ENCODE results near the gene GRIP2. TPM values are rescaled to one million over a fixed set of nuclear protein-coding genes. Genes with fewer than 3 reads are reported as not detected.

The GRIP2 gene
- total and polyA plus RNA-seq, 9 of the 15 experiments (the other 6 are each of a cell fraction or from before 2014, with no cell fraction given) = 0.01 TPM; not detected in 7

GRCh38 chr3:14439501-14440167, 100.5 kb downstream of the GRIP2 start (continued):
- TF ChIP-seq, protein P1, sequence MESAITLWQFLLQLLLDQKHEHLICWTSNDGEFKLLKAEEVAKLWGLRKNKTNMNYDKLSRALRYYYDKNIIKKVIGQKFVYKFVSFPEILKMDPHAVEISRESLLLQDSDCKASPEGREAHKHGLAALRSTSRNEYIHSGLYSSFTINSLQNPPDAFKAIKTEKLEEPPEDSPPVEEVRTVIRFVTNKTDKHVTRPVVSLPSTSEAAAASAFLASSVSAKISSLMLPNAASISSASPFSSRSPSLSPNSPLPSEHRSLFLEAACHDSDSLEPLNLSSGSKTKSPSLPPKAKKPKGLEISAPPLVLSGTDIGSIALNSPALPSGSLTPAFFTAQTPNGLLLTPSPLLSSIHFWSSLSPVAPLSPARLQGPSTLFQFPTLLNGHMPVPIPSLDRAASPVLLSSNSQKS (CRISPR knock-in tag; IDR thresholded peaks at IDR 0.05) = no peak
- no peak for TF ChIP-seq NR2C2 (CRISPR knock-in tag; IDR thresholded peaks at IDR 0.05)
- TF ChIP-seq NR2C2 (tag; IDR thresholded peaks at IDR 0.05) = 0 out of 2 replicates have a peak, but pooled peaks have one; percentile 16
- TF ChIP-seq, protein P2, sequence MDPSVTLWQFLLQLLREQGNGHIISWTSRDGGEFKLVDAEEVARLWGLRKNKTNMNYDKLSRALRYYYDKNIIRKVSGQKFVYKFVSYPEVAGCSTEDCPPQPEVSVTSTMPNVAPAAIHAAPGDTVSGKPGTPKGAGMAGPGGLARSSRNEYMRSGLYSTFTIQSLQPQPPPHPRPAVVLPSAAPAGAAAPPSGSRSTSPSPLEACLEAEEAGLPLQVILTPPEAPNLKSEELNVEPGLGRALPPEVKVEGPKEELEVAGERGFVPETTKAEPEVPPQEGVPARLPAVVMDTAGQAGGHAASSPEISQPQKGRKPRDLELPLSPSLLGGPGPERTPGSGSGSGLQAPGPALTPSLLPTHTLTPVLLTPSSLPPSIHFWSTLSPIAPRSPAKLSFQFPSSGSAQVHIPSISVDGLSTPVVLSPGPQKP (CRISPR knock-in tag; IDR thresholded peaks at IDR 0.05) = no peak
- no peak for TF ChIP-seq BCOR (IDR thresholded peaks at IDR 0.05)
- TF ChIP-seq PTBP1 (IDR thresholded peaks at IDR 0.05; ENCODE audit: low read depth, low read length) = no peak
- TF ChIP-seq ZNF146 (CRISPR knock-in tag; IDR thresholded peaks at IDR 0.05; ENCODE audit: unreplicated experiment) = no peak
- no peak for TF ChIP-seq HDAC2 (IDR thresholded peaks at IDR 0.05)
- peak; percentile 25 for TF ChIP-seq HMGN3 (IDR thresholded peaks at IDR 0.05; ENCODE audit: borderline replicate concordance, extremely low read depth, insufficient read length, low read depth, low read length)
- no peak for TF ChIP-seq HLTF (IDR thresholded peaks at IDR 0.05)
- no peak for TF ChIP-seq ZNF253 (CRISPR knock-in tag; conservative IDR thresholded peaks at IDR 0.05)
- TF ChIP-seq ZSCAN32 (CRISPR knock-in tag; IDR thresholded peaks at IDR 0.05) = no peak
- TF ChIP-seq SMAD2 (IDR thresholded peaks at IDR 0.05; ENCODE audit: low read depth, low read length) = no peak
- TF ChIP-seq, protein P3, sequence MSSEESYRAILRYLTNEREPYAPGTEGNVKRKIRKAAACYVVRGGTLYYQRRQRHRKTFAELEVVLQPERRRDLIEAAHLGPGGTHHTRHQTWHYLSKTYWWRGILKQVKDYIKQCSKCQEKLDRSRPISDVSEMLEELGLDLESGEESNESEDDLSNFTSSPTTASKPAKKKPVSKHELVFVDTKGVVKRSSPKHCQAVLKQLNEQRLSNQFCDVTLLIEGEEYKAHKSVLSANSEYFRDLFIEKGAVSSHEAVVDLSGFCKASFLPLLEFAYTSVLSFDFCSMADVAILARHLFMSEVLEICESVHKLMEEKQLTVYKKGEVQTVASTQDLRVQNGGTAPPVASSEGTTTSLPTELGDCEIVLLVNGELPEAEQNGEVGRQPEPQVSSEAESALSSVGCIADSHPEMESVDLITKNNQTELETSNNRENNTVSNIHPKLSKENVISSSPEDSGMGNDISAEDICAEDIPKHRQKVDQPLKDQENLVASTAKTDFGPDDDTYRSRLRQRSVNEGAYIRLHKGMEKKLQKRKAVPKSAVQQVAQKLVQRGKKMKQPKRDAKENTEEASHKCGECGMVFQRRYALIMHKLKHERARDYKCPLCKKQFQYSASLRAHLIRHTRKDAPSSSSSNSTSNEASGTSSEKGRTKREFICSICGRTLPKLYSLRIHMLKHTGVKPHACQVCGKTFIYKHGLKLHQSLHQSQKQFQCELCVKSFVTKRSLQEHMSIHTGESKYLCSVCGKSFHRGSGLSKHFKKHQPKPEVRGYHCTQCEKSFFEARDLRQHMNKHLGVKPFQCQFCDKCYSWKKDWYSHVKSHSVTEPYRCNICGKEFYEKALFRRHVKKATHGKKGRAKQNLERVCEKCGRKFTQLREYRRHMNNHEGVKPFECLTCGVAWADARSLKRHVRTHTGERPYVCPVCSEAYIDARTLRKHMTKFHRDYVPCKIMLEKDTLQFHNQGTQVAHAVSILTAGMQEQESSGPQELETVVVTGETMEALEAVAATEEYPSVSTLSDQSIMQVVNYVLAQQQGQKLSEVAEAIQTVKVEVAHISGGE (CRISPR knock-in tag; IDR thresholded peaks at IDR 0.05) = peak in 1 of 3 experiments; percentile 40; a peak in 1 of 6 replicates
- no peak for TF ChIP-seq RBFOX2 (IDR thresholded peaks at IDR 0.05; ENCODE audit: low read depth, low read length)
- TF ChIP-seq POLR2AphosphoS5 (IDR thresholded peaks at IDR 0.05; ENCODE audit: control insufficient read depth, insufficient read depth, low read depth, low read length) = peak; percentile 50; the same call in 1 of the 2 replicates
- no peak for TF ChIP-seq CREB5 (CRISPR knock-in tag; IDR thresholded peaks at IDR 0.05)
- TF ChIP-seq GTF2F1 (IDR thresholded peaks at IDR 0.05; ENCODE audit: low read depth, low read length) = no peak
- TF ChIP-seq USF2 (CRISPR knock-in tag; IDR thresholded peaks at IDR 0.05) = no peak

All from K562 (cell line).